ENCODE results near the gene SHC4.

DNA sequence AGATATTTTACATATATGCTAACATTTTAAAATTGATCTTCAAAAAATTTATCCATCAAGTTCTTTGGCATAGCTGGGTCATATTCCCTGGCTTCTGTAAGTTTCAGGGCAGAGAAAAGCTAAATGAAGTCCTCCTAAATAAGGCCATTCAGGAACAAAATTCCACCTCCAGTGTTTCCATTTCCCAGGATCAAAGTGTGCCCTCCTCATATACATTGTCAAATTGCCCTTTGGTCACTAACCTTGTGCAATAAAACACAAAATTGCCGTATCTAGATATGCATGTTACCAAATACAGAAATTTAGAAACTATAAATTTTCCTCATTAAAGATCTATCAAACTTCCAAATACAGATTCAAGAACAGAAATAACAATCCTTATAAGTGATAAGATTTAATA, 163.5 kb downstream of the SHC4 start:
- TF ChIP-seq EZH2 (IDR thresholded peaks at IDR 0.05; ENCODE audit: insufficient read depth, poor library complexity, severe bottlenecking) (no peak), EZH2phosphoT487 (IDR thresholded peaks at IDR 0.05; ENCODE audit: insufficient read depth, low read depth) (no peak)

Data from GM23248 (cell line).